Caco-2 (cell line): ENCODE measurements around the gene LRP1B. TPM values are rescaled to one million over a fixed set of nuclear protein-coding genes. Genes with fewer than 3 reads are reported as not detected.

Source experiments
- BruUV-seq: library from RNA; stranded (reverse); fragments of 400-500 nt; replicated peaks from 2 replicates; lab custom pipeline; 2021; lab: Mats Ljungman, UMichigan
- CTCF ChIA-PET: fragments of 300-600 bp; sonication (Branson Sonifier 250); formaldehyde crosslinking; loops from one replicate; lab custom pipeline; 2022; ENCODE audit warnings: antibody characterized with exemption; lab: Charles Lee
- POLR2A ChIA-PET: fragments of 300-600 bp; sonication (Branson Sonifier 250); formaldehyde crosslinking; loops from one replicate; lab custom pipeline; 2022; ENCODE audit warnings: antibody characterized with exemption; lab: Charles Lee
- DNase-seq, 2 experiments: peaks; one replicate each; pipeline versions ENCODE4 v3.0.0 to v3.0.0-alpha.2; 2020 to 2022
- H3K27me3 ChIP-seq: replicated peaks from 2 replicates; pipeline ENCODE4 v1.6.0; 2011; ENCODE audit warnings: low read length; ENCODE audit not compliant: control insufficient read depth, insufficient read depth
- H3K36me3 ChIP-seq: 2 replicates; pipeline ENCODE4 v1.5.1; 2011; ENCODE audit warnings: low read length; ENCODE audit not compliant: control insufficient read depth, insufficient read depth
- H3K4me1 ChIP-seq: fragments of 250-450 bp; sonication (Bioruptor Pico); 2 replicates; pipeline ENCODE4 v1.5.1; 2020; ENCODE audit warnings: mild to moderate bottlenecking
- H3K4me3 ChIP-seq: 2 replicates; pipeline ENCODE4 v1.5.1; 2011; ENCODE audit warnings: low read depth, mild to moderate bottlenecking, control low read depth, low read length
- H3K9me3 ChIP-seq: fragments of 250-450 bp; sonication (Bioruptor Pico); 2 replicates; pipeline ENCODE4 v1.5.1; 2020; ENCODE audit warnings: mild to moderate bottlenecking, moderate library complexity
- H3K27ac Mint-ChIP-seq: one replicate; pipeline ENCODE4 v1.8.0; 2022; ENCODE audit warnings: mixed read lengths; ENCODE audit not compliant: unreplicated experiment
- H3K27me3 Mint-ChIP-seq: one replicate; pipeline ENCODE4 v1.8.0; 2022; ENCODE audit warnings: mixed read lengths; ENCODE audit not compliant: insufficient read depth, unreplicated experiment
- H3K36me3 Mint-ChIP-seq: one replicate; pipeline ENCODE4 v1.8.0; 2022; ENCODE audit warnings: mild to moderate bottlenecking, mixed read lengths; ENCODE audit not compliant: insufficient read depth, unreplicated experiment
- H3K4me1 Mint-ChIP-seq: one replicate; pipeline ENCODE4 v1.8.0; 2022; ENCODE audit warnings: low read depth, mixed read lengths; ENCODE audit not compliant: unreplicated experiment
- H3K4me3 Mint-ChIP-seq: one replicate; pipeline ENCODE4 v1.8.0; 2022; ENCODE audit warnings: mild to moderate bottlenecking, moderate library complexity, mixed read lengths; ENCODE audit not compliant: unreplicated experiment
- H3K9me3 Mint-ChIP-seq: one replicate; pipeline ENCODE4 v1.8.0; 2022; ENCODE audit warnings: mixed read lengths; ENCODE audit not compliant: unreplicated experiment
- intact Hi-C: fragments of 100-400 bp; cut with micrococcal nuclease; formaldehyde crosslinking; loops from one replicate; pipeline ENCODE4 v1.10.0; 2022; ENCODE audit not compliant: unreplicated experiment
- total RNA-seq: library from RNA; stranded (reverse); gene quantifications from 2 replicates; pipeline ENCODE4 v1.2.3, GENCODE V29; 2022
- TF ChIP-seq, protein P1 (sequence below), 2 experiments: fragments of 200-600 bp in 1 of 2; IDR thresholded peaks; 1 replicate in 1 of 2; 2 replicates in 1 of 2; pipeline versions ENCODE4 v1.5.1 to v1.8.0; 2011 to 2022; ENCODE audit warnings: antibody characterized with exemption in 1 of 2, control low read depth in 1 of 2, inconsistent platforms in 1 of 2, low read depth in 1 of 2, low read length in 1 of 2, mild to moderate bottlenecking in 1 of 2, moderate library complexity in 1 of 2; ENCODE audit not compliant: insufficient read depth in 1 of 2, severe bottlenecking in 1 of 2, unreplicated experiment in 1 of 2

LRP1B gene
- total RNA-seq, 1 experiment from 2014 or later: not detected

DNA sequence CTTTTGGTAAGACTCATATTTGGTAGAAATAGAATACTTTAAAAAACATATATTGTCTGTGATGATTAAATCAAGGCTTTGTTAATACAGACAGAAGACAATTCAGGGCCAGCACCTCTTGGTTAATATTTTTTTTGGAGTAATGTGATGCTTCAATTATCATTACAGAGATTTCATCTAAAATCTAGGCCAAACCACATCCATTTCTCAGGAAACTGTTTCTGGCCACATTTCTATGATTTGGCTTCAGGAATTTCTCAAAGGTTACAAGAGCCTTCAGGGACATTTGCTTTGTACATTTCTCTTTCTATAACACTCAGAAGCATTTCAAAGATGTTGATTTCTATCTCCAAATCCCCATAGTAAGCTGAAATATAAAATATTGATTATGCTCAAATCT, 614.9 kb downstream of the LRP1B start:
- no peaks in the 10 kb centered on the region for H3K36me3 ChIP-seq
- DNase-seq: no peak
- TF ChIP-seq, protein P1, sequence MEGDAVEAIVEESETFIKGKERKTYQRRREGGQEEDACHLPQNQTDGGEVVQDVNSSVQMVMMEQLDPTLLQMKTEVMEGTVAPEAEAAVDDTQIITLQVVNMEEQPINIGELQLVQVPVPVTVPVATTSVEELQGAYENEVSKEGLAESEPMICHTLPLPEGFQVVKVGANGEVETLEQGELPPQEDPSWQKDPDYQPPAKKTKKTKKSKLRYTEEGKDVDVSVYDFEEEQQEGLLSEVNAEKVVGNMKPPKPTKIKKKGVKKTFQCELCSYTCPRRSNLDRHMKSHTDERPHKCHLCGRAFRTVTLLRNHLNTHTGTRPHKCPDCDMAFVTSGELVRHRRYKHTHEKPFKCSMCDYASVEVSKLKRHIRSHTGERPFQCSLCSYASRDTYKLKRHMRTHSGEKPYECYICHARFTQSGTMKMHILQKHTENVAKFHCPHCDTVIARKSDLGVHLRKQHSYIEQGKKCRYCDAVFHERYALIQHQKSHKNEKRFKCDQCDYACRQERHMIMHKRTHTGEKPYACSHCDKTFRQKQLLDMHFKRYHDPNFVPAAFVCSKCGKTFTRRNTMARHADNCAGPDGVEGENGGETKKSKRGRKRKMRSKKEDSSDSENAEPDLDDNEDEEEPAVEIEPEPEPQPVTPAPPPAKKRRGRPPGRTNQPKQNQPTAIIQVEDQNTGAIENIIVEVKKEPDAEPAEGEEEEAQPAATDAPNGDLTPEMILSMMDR (IDR thresholded peaks at IDR 0.05; ENCODE audit: insufficient read depth in 1 of 2, low read depth in 1 of 2, low read length in 1 of 2, severe bottlenecking in 1 of 2, unreplicated experiment in 1 of 2): no peak
- Mint-ChIP-seq H3K36me3 (no peaks in the 10 kb centered on the region), H3K4me3 (no peak overlapping the region), H3K27me3 (no peaks in the 10 kb centered on the region), H3K27ac (no peak overlapping the region), H3K9me3 (peaks cover 10% of the 10 kb centered on the region), H3K4me1 (peaks cover 15% of the 10 kb centered on the region)
- ChIA-PET CTCF (no interaction called here), POLR2A (no interaction called here)
- BruUV-seq: no TSS peak
- H3K4me1 ChIP-seq: peaks cover 9% of the 10 kb centered on the region; the same call in 1 of the 2 replicates
- no peaks in the 10 kb centered on the region for H3K27me3 ChIP-seq
- no peak overlapping the region for H3K4me3 ChIP-seq
- H3K9me3 ChIP-seq: 0 out of 2 replicates have a peak, but pooled peaks cover 4% of the 10 kb centered on the region
- intact Hi-C loops: no loop called here

DNA sequence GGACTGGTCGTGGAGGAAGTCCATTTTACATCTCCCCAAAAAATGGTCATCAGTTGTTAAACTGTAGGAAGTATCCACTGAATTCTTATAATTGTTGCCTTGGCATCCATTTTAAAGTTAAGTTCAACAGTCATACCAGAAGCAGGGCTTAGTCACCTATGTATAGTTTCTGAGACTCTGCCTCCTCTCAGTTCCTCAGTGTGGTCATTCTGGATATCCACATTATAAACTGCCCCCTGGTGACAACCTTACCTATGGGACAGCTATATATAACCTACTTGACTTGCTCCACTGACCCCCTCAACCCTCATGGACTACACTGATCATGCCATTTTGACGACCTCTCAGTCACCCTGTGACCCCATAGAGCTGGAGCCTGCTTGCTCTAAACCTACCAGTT, 617.0 kb downstream of the LRP1B start:
- Histone ChIP-seq H3K27me3 (no peaks in the 10 kb centered on the region), H3K4me3 (no peak overlapping the region), H3K4me1 (peaks cover 9% of the 10 kb centered on the region; the same call in 1 of the 2 replicates), H3K9me3 (0 out of 2 replicates have a peak, but pooled peaks cover 4% of the 10 kb centered on the region), H3K36me3 (no peaks in the 10 kb centered on the region)
- Mint-ChIP-seq H3K4me3 (no peak overlapping the region), H3K27me3 (no peaks in the 10 kb centered on the region), H3K4me1 (peaks cover 15% of the 10 kb centered on the region), H3K27ac (no peak overlapping the region), H3K9me3 (peaks cover 10% of the 10 kb centered on the region), H3K36me3 (no peaks in the 10 kb centered on the region)
- ChIA-PET POLR2A (no interaction called here), CTCF (no interaction called here)
- BruUV-seq: no TSS peak
- intact Hi-C loops: no loop called here
- TF ChIP-seq, protein P1 (IDR thresholded peaks at IDR 0.05; ENCODE audit: insufficient read depth in 1 of 2, low read depth in 1 of 2, low read length in 1 of 2, severe bottlenecking in 1 of 2, unreplicated experiment in 1 of 2): no peak
- DNase-seq: no peak

DNA sequence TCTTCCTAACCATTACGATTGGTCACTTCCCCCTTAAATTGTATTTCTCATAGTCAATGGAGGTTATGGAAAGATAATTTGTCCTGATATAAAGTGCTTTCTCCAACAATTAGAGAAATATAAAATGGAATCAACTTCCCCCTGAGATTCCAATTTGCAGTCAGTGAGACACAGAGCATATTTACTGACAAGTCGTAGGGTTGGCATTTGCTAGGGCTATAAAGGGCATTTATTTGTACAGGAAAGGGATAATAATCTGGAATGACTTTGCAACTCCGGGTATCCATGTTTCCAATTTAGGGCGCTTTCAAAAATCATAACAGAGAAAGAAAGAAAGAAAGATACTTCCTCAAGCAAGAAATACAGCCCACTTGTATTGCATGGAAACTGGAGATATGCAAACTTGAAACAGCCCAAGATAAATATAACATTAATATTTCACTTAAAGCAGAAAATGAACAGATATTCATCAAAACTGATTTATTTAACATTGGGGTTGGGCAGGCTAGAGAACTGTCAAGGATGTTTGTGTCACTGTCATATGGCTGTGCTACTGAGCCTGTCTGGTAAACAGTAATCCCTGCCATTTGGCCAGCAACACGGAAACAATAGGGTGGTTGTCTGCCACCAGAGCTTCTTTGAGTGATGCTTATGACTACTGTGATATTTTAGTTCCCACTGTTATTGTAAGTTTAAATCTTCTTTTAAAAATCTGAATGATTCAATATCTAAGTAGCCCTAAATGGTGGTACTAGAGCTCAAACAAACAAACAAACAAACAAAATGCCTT, 621.8 kb downstream of the LRP1B start:
- intact Hi-C loops: no loop called here
- CTCF ChIA-PET: no interaction called here
- H3K9me3 ChIP-seq: no peaks in the 10 kb centered on the region
- Mint-ChIP-seq H3K4me3 (no peak overlapping the region), H3K36me3 (no peaks in the 10 kb centered on the region), H3K4me1 (no peaks in the 10 kb centered on the region), H3K27me3 (no peaks in the 10 kb centered on the region), H3K9me3 (no peaks in the 10 kb centered on the region), H3K27ac (no peak overlapping the region)
- BruUV-seq: no TSS peak
- no peaks in the 10 kb centered on the region for H3K36me3 ChIP-seq
- no peaks in the 10 kb centered on the region for H3K4me1 ChIP-seq
- TF ChIP-seq, protein P1 (IDR thresholded peaks at IDR 0.05; ENCODE audit: insufficient read depth in 1 of 2, low read depth in 1 of 2, low read length in 1 of 2, severe bottlenecking in 1 of 2, unreplicated experiment in 1 of 2): no peak
- no peak for DNase-seq
- POLR2A ChIA-PET: no interaction called here
- no peaks in the 10 kb centered on the region for H3K27me3 ChIP-seq
- no peak overlapping the region for H3K4me3 ChIP-seq
